GM18520 (cell line): ENCODE results near the gene SLC23A3.

ENCODE experiments used
- ATAC-seq: cut with Tn5 transposase; IDR thresholded peaks from one replicate; pipeline ENCODE4 v1.9.1; 2021; ENCODE audit not compliant: unreplicated experiment

The SLC23A3 gene

DNA sequence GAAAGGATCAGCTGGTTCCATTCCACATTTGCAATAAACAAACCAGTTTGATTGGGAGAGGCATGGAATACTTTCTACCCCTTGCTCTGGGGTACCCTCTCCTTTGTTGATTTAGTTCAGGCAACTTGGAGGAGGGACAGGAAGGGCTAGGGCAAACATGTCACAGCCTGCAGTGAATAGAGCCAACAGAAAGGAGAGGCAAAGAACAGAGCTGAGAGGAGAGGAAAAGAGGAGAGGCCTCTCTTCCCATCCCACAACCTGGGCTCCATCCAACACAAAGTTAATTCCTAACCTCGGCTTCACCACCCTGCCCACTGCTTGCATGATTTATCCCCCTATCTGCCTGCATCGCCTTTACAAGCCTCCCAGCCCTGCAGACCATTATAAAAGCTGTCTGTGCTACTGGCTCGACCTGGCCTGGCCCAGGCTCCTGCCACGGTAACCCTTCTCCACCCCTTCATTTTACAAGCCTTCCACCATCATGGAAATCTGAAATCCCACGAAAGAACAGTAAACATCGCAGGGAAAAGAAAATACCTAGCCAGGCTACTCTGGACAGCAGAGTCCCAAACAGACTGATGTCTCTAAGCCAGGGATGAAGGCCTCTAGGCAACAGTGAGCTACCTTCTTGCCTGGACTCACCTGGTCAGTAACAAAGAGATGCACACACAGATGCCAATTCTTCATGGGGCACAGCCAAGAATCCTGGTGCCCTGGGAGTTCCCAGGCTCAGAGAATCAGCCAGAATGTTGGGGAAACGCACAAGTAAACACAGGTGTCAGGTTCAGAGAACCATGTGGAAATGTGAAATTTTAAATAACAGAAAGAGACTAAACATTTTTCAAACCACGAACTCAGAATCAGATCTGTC is 52.8 kb downstream of the SLC23A3 start:
- ATAC-seq = no peak

DNA sequence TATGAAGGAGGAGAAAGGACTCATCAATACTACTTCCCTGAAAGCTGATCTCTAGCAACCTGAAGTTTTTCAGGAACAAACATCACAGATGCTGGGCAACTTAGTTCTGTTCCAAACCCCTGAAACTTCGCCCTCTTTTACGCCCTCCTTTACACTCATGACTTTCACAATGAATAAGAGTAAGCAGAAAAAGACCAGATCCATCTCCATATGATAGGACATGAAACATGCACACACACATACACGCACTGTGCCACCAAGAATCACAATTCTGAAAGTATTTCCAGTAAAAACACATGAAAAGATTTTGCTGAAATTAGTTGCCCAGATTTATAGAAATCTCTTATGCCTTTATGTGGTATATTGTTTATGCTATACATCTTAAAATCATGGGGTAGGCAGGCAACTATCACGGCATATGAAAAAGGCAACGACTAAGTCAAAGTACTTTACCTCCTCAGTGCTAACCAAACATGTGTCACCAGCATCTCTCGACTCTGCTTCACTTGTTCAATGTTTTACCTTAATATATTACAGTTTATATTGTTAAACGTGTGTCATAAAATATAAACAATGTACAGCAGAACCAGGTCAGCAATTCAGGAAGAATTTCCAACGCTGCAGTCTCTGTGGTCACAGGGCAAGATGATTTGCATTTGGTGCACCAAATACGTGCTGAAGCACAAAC is 57.0 kb downstream of the SLC23A3 start:
- ATAC-seq = no peak

DNA sequence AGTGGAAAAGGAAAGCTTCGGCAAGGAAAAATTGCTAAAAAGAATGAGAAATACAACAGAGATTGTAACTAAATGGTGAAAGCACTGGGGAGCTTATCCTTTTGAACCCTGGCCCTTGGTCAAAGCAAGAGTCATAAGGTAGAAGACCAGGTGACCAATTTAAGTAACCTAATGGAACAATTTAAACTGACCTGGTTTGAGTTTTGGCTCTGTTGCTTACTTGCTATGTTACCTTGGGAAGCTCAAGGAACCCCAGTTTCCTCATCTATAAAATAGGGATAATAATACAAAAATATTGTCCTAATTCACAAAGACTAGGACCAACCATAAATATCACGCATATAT is 57.8 kb downstream of the SLC23A3 start:
- no peak for ATAC-seq
